ENCODE results near the gene ACIN1. TPM values are rescaled to one million over a fixed set of nuclear protein-coding genes. Genes with fewer than 3 reads are reported as not detected.

Gene ACIN1
- total and polyA plus RNA-seq, 2 of the 13 experiments (the other 11 are each of a cell fraction or from before 2014, with no cell fraction given), result 165 to 183 TPM

DNA sequence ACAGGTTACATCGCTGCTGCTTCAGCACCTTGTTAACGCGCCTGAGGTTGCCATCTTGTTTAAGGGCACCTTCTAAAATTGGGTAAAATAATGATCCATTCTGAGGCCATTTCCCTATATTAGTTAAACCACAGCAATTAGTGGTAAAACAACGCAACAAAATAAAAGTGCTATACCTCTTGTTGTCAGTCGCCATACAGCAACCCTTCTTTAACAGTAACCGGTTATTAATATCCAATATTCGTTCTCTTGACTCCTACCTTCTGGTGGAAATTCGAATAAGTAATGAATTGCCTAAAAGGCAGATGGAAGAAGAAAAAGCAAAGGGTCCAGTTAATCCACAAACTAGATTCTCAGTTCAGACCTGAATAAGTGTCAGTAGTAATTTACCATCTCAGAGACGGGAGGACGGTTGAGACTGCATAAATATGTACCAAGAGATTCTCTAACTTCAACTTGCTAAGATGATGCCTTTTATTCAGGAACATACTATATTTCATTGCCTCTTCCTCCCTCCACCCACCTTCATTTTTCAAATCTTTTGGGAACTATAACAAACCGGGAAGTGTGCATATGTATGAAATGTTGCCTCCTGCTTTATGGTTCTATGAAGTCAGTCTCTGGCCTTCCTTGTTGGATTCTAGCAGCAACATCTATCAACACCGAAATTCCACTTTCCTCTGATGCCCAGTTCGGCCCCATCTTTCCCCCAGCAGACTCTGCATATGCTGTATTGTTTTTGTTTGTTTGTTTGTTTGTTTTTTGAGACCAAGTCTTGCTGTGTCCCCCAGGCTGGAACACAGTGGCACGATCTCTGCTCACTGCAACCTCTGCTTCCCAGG is 59.4 kb downstream of the ACIN1 start (continued):
- TF ChIP-seq, protein P1, sequence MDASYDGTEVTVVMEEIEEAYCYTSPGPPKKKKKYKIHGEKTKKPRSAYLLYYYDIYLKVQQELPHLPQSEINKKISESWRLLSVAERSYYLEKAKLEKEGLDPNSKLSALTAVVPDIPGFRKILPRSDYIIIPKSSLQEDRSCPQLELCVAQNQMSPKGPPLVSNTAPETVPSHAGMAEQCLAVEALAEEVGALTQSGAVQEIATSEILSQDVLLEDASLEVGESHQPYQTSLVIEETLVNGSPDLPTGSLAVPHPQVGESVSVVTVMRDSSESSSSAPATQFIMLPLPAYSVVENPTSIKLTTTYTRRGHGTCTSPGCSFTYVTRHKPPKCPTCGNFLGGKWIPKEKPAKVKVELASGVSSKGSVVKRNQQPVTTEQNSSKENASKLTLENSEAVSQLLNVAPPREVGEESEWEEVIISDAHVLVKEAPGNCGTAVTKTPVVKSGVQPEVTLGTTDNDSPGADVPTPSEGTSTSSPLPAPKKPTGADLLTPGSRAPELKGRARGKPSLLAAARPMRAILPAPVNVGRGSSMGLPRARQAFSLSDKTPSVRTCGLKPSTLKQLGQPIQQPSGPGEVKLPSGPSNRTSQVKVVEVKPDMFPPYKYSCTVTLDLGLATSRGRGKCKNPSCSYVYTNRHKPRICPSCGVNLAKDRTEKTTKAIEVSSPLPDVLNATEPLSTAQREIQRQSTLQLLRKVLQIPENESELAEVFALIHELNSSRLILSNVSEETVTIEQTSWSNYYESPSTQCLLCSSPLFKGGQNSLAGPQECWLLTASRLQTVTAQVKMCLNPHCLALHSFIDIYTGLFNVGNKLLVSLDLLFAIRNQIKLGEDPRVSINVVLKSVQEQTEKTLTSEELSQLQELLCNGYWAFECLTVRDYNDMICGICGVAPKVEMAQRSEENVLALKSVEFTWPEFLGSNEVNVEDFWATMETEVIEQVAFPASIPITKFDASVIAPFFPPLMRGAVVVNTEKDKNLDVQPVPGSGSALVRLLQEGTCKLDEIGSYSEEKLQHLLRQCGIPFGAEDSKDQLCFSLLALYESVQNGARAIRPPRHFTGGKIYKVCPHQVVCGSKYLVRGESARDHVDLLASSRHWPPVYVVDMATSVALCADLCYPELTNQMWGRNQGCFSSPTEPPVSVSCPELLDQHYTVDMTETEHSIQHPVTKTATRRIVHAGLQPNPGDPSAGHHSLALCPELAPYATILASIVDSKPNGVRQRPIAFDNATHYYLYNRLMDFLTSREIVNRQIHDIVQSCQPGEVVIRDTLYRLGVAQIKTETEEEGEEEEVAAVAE (CRISPR knock-in tag; IDR thresholded peaks at IDR 0.05; ENCODE audit: borderline replicate concordance), result no peak
- no peak for TF ChIP-seq FOXM1 (CRISPR knock-in tag; IDR thresholded peaks at IDR 0.05)
- TF ChIP-seq GATAD2A (CRISPR knock-in tag; IDR thresholded peaks at IDR 0.05), result no peak
- no peak for TF ChIP-seq TEAD3 (CRISPR knock-in tag; optimal IDR thresholded peaks at IDR 0.05; ENCODE audit: borderline replicate concordance)
- TF ChIP-seq ZNF10 (CRISPR knock-in tag; IDR thresholded peaks at IDR 0.05; ENCODE audit: borderline replicate concordance, low read depth), result no peak
- no peak for TF ChIP-seq ZNF333 (CRISPR knock-in tag; IDR thresholded peaks at IDR 0.05; ENCODE audit: borderline replicate concordance)
- TF ChIP-seq, protein P2, sequence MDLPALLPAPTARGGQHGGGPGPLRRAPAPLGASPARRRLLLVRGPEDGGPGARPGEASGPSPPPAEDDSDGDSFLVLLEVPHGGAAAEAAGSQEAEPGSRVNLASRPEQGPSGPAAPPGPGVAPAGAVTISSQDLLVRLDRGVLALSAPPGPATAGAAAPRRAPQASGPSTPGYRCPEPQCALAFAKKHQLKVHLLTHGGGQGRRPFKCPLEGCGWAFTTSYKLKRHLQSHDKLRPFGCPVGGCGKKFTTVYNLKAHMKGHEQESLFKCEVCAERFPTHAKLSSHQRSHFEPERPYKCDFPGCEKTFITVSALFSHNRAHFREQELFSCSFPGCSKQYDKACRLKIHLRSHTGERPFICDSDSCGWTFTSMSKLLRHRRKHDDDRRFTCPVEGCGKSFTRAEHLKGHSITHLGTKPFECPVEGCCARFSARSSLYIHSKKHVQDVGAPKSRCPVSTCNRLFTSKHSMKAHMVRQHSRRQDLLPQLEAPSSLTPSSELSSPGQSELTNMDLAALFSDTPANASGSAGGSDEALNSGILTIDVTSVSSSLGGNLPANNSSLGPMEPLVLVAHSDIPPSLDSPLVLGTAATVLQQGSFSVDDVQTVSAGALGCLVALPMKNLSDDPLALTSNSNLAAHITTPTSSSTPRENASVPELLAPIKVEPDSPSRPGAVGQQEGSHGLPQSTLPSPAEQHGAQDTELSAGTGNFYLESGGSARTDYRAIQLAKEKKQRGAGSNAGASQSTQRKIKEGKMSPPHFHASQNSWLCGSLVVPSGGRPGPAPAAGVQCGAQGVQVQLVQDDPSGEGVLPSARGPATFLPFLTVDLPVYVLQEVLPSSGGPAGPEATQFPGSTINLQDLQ (CRISPR knock-in tag; IDR thresholded peaks at IDR 0.05), result no peak
- TF ChIP-seq ZC3H13 (CRISPR knock-in tag; IDR thresholded peaks at IDR 0.05), result no peak
- TF ChIP-seq ZFP41 (CRISPR knock-in tag; IDR thresholded peaks at IDR 0.05; ENCODE audit: borderline replicate concordance), result no peak
- no peak for TF ChIP-seq ZNF530 (CRISPR knock-in tag; IDR thresholded peaks at IDR 0.05; ENCODE audit: low read depth)
- TF ChIP-seq, protein P3, sequence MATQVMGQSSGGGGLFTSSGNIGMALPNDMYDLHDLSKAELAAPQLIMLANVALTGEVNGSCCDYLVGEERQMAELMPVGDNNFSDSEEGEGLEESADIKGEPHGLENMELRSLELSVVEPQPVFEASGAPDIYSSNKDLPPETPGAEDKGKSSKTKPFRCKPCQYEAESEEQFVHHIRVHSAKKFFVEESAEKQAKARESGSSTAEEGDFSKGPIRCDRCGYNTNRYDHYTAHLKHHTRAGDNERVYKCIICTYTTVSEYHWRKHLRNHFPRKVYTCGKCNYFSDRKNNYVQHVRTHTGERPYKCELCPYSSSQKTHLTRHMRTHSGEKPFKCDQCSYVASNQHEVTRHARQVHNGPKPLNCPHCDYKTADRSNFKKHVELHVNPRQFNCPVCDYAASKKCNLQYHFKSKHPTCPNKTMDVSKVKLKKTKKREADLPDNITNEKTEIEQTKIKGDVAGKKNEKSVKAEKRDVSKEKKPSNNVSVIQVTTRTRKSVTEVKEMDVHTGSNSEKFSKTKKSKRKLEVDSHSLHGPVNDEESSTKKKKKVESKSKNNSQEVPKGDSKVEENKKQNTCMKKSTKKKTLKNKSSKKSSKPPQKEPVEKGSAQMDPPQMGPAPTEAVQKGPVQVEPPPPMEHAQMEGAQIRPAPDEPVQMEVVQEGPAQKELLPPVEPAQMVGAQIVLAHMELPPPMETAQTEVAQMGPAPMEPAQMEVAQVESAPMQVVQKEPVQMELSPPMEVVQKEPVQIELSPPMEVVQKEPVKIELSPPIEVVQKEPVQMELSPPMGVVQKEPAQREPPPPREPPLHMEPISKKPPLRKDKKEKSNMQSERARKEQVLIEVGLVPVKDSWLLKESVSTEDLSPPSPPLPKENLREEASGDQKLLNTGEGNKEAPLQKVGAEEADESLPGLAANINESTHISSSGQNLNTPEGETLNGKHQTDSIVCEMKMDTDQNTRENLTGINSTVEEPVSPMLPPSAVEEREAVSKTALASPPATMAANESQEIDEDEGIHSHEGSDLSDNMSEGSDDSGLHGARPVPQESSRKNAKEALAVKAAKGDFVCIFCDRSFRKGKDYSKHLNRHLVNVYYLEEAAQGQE (IDR thresholded peaks at IDR 0.05; ENCODE audit: borderline replicate concordance in 1 of 2, low read depth in 1 of 2, low read length in 2 of 2), result no peak
- TF ChIP-seq SUZ12 (IDR thresholded peaks at IDR 0.05; ENCODE audit: low read depth, low read length), result no peak
- no peak for TF ChIP-seq POLR2G (IDR thresholded peaks at IDR 0.05; ENCODE audit: low read depth, low read length)
- no peak for TF ChIP-seq AGO2 (optimal IDR thresholded peaks at IDR 0.05; ENCODE audit: low read depth, low read length)
- TF ChIP-seq, protein P4, sequence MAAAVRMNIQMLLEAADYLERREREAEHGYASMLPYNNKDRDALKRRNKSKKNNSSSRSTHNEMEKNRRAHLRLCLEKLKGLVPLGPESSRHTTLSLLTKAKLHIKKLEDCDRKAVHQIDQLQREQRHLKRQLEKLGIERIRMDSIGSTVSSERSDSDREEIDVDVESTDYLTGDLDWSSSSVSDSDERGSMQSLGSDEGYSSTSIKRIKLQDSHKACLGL (CRISPR knock-in tag; IDR thresholded peaks at IDR 0.05), result no peak
- no peak for TF ChIP-seq ZNF253 (CRISPR knock-in tag; IDR thresholded peaks at IDR 0.05; ENCODE audit: borderline replicate concordance)
- TF ChIP-seq MXD4 (CRISPR knock-in tag; IDR thresholded peaks at IDR 0.05), result no peak
- no peak for TF ChIP-seq POLR2AphosphoS2 (IDR thresholded peaks at IDR 0.05; ENCODE audit: low read depth, low read length)

All from HepG2 (cell line).